Measurements from ENCODE around the gene SLC11A1.

SLC11A1 gene

DNA sequence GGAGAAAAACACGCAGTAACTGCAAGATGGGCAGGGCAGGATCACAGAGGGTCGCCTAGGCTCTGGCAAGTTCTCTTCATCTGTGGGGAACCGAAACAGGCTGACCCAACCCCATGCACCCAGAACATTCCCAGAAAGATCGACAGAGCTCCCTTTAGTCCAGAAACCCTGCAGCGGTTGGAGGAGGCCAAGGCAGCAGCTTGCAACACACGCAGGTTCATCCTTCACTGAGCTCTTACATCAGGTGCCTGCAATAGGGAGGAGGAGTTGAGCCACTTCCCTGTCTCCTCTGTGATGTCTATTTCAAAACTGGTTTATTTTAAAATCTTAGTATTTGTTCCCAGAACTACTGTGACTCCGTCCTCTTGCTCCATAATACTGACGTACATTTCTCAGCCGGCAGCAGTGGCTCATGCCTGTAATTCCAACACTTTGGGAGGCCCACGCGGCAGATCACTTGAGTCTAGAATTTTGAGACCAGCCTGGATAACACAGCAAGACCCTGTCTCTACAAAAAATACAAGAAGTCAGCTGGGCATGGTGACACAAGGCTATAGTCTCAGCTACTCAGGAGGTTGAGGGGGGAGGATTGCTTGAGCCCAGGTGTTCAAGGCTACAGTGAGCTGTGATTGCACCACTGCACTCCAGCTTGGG is 11.5 kb upstream of the SLC11A1 start:
- in situ Hi-C loops (cut with MboI; ENCODE audit: low pct_unique_long_range_greater_than_20kb, low sequenced_read_pairs, unreplicated experiment): no loop called here
- no peak for DNase-seq (ENCODE audit: low spot score)
- TF ChIP-seq, protein P1, sequence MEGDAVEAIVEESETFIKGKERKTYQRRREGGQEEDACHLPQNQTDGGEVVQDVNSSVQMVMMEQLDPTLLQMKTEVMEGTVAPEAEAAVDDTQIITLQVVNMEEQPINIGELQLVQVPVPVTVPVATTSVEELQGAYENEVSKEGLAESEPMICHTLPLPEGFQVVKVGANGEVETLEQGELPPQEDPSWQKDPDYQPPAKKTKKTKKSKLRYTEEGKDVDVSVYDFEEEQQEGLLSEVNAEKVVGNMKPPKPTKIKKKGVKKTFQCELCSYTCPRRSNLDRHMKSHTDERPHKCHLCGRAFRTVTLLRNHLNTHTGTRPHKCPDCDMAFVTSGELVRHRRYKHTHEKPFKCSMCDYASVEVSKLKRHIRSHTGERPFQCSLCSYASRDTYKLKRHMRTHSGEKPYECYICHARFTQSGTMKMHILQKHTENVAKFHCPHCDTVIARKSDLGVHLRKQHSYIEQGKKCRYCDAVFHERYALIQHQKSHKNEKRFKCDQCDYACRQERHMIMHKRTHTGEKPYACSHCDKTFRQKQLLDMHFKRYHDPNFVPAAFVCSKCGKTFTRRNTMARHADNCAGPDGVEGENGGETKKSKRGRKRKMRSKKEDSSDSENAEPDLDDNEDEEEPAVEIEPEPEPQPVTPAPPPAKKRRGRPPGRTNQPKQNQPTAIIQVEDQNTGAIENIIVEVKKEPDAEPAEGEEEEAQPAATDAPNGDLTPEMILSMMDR (IDR thresholded peaks at IDR 0.05; ENCODE audit: extremely low read depth, insufficient read depth, missing control alignments): no peak

GRCh38 chr2:218371983-218372350 is 10.1 kb upstream of the SLC11A1 start:
- in situ Hi-C loops (cut with MboI; ENCODE audit: low pct_unique_long_range_greater_than_20kb, low sequenced_read_pairs, unreplicated experiment): no loop called here
- DNase-seq (ENCODE audit: low spot score): no peak

DNA sequence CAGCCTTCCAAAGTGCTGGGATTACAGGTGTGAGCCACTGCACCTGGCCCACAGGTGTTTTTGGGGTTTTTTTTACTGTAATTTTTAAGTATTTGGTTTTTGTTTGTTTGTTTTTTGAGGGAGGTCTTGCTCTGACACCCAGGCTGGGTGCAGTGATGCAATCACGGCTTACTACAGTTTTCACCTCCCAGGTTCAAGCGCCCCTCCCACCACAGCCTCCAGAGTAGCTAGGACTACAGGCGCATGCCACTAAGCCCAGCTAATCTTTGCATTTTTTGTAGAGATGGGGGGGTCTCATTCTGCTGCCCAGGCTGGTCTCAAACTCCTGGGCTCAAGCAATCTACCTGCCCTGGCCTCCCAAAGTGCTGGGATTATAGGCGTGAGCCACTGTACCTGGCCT is 7.3 kb upstream of the SLC11A1 start:
- in situ Hi-C loops (cut with MboI; ENCODE audit: low pct_unique_long_range_greater_than_20kb, low sequenced_read_pairs, unreplicated experiment): no loop called here
- DNase-seq (ENCODE audit: low spot score): no peak
- TF ChIP-seq, protein P1 (IDR thresholded peaks at IDR 0.05; ENCODE audit: extremely low read depth, insufficient read depth, missing control alignments): no peak

More at GRCh38 chr2:218371983-218372350, 10.1 kb upstream of the SLC11A1 start:
- TF ChIP-seq, protein P1 (IDR thresholded peaks at IDR 0.05; ENCODE audit: extremely low read depth, insufficient read depth, missing control alignments): no peak

DNA sequence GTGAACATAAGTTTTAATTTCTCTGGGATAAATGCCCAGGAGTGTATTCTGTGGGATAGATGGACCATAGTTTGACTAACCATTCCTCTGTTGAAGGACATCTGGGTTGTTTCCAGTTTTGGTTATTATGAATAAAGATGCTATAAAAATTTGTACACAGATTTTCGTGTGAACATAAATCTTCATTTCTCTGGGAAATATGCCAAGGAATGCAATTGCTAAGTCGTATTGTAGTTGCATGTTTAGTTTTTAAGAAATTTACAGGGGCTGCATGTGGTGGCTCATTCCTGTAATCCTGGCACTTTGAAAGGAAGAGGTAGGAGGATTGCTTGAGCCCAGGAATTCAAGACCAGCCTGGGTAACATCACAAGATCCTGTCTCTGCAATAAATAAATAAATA is 6.9 kb upstream of the SLC11A1 start:
- TF ChIP-seq, protein P1 (IDR thresholded peaks at IDR 0.05; ENCODE audit: extremely low read depth, insufficient read depth, missing control alignments): no peak
- in situ Hi-C loops (cut with MboI; ENCODE audit: low pct_unique_long_range_greater_than_20kb, low sequenced_read_pairs, unreplicated experiment): no loop called here
- DNase-seq (ENCODE audit: low spot score): no peak

DNA sequence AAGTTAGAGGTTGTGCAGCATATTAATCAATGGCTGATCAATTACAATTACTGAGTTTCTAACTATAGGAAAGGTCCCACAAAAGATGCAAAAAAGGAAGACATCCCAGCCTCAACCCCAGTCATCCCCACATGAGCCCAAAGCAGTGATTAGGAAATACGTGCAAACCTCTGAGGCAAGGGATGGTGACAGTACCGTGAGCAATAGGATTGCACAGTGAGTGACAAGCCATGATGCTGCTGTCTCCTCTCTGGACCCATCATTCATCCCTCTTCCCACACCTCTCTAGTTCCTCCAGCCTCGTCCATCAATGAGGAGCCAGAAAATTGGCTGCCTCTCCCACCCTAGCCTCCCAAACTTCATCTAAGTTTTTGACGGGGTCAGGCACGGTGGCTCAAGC is 4.0 kb upstream of the SLC11A1 start:
- TF ChIP-seq, protein P1 (IDR thresholded peaks at IDR 0.05; ENCODE audit: extremely low read depth, insufficient read depth, missing control alignments): no peak
- no peak for DNase-seq (ENCODE audit: low spot score)
- in situ Hi-C loops (cut with MboI; ENCODE audit: low pct_unique_long_range_greater_than_20kb, low sequenced_read_pairs, unreplicated experiment): no loop called here

DNA sequence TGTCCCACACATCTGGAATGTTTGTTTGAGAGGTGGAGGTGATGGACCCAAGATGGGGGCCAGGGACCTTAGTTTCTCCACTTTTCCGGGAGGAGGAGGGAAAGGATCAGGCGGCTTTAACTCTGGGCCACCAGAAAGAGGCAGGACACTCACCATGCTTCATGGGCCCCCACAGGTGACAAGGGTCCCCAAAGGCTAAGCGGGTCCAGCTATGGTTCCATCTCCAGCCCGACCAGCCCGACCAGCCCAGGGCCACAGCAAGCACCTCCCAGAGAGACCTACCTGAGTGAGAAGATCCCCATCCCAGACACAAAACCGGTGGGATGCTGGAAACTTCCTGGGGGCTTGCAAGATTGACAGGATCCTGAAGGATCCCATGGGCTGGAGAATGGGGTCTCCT is 712 bp downstream of the SLC11A1 start:
- in situ Hi-C loops (cut with MboI; ENCODE audit: low pct_unique_long_range_greater_than_20kb, low sequenced_read_pairs, unreplicated experiment): no loop called here
- no peak for DNase-seq (ENCODE audit: low spot score)
- TF ChIP-seq, protein P1 (IDR thresholded peaks at IDR 0.05; ENCODE audit: extremely low read depth, insufficient read depth, missing control alignments): no peak

Measured in GM13977 (cell line).